H9 (cell line): ENCODE data around the gene BBX. TPM values are rescaled to one million over a fixed set of nuclear protein-coding genes. Genes with fewer than 3 reads are reported as not detected.

Experiments used
- DNase-seq: peaks from one replicate; pipeline ENCODE4 v3.0.0-alpha.2; 2017
- H2AFZ ChIP-seq: one replicate; pipeline ENCODE4 v1.6.1; 2013; ENCODE audit warnings: mild to moderate bottlenecking, low read length, control low read depth, moderate library complexity
- H2AK5ac ChIP-seq: 2 replicates; pipeline ENCODE4 v1.6.1; 2013; ENCODE audit warnings: low read length, control low read depth, mixed read lengths; ENCODE audit not compliant: insufficient read length
- H2BK120ac ChIP-seq: one replicate; pipeline ENCODE4 v1.6.1; 2013; ENCODE audit warnings: low read depth, mild to moderate bottlenecking, low read length, control low read depth, inconsistent platforms; ENCODE audit not compliant: poor library complexity, severe bottlenecking
- H2BK12ac ChIP-seq: 2 replicates; pipeline ENCODE4 v1.6.1; 2013; ENCODE audit warnings: low read length, control low read depth, mixed read lengths, low read depth; ENCODE audit not compliant: insufficient read length
- H2BK15ac ChIP-seq: 2 replicates; pipeline ENCODE4 v1.6.1; 2013; ENCODE audit warnings: low read depth, low read length, control low read depth
- H2BK20ac ChIP-seq: one replicate; pipeline ENCODE4 v1.6.1; 2013; ENCODE audit warnings: low read depth, mild to moderate bottlenecking, low read length, control low read depth, inconsistent platforms; ENCODE audit not compliant: poor library complexity, severe bottlenecking
- H2BK5ac ChIP-seq: 2 replicates; pipeline ENCODE4 v1.6.1; 2013; ENCODE audit warnings: low read length, control low read depth, mixed read lengths; ENCODE audit not compliant: insufficient read length
- H3K14ac ChIP-seq: 2 replicates; pipeline ENCODE4 v1.6.1; 2013; ENCODE audit warnings: low read length, control low read depth; ENCODE audit not compliant: insufficient read depth
- H3K18ac ChIP-seq: 2 replicates; pipeline ENCODE4 v1.6.1; 2013; ENCODE audit warnings: low read depth, mild to moderate bottlenecking, mixed read lengths, low read length, control low read depth; ENCODE audit not compliant: insufficient read length
- H3K23ac ChIP-seq: 2 replicates; pipeline ENCODE4 v1.6.1; 2013; ENCODE audit warnings: low read length, control low read depth, mixed read lengths, low read depth; ENCODE audit not compliant: insufficient read length
- H3K23me2 ChIP-seq: 2 replicates; pipeline ENCODE4 v1.6.1; 2013; ENCODE audit warnings: low read depth, mild to moderate bottlenecking, mixed read lengths, low read length, control low read depth; ENCODE audit not compliant: insufficient read length, poor library complexity, severe bottlenecking
- H3K27ac ChIP-seq: 2 replicates; pipeline ENCODE4 v1.5.1; 2013; ENCODE audit warnings: low read length, control low read depth, mixed read lengths, low read depth; ENCODE audit not compliant: insufficient read length
- H3K27me3 ChIP-seq: 2 replicates; pipeline ENCODE4 v1.6.1; 2013; ENCODE audit warnings: low read length, control low read depth, inconsistent platforms; ENCODE audit not compliant: insufficient read depth
- H3K4ac ChIP-seq: 2 replicates; pipeline ENCODE4 v1.6.1; 2013; ENCODE audit warnings: low read depth, mild to moderate bottlenecking, control low read depth, inconsistent platforms, low read length, moderate library complexity
- H3K4me1 ChIP-seq: 2 replicates; pipeline ENCODE4 v1.6.1; 2013; ENCODE audit warnings: low read length, control low read depth, inconsistent platforms; ENCODE audit not compliant: insufficient read depth
- H3K4me2 ChIP-seq: 2 replicates; pipeline ENCODE4 v1.6.1; 2013; ENCODE audit warnings: low read length, control low read depth, mixed read lengths; ENCODE audit not compliant: insufficient read length, insufficient read depth
- H3K56ac ChIP-seq: 2 replicates; pipeline ENCODE4 v1.6.1; 2013; ENCODE audit warnings: low read depth, mild to moderate bottlenecking, mixed read lengths, low read length, control low read depth; ENCODE audit not compliant: insufficient read length
- H3K79me1 ChIP-seq: 2 replicates; pipeline ENCODE4 v1.6.1; 2013; ENCODE audit warnings: low read depth, mild to moderate bottlenecking, moderate library complexity, low read length, control low read depth, inconsistent platforms; ENCODE audit not compliant: insufficient read depth, poor library complexity, severe bottlenecking
- H3K79me2 ChIP-seq: 2 replicates; pipeline ENCODE4 v1.6.1; 2013; ENCODE audit warnings: low read length, control low read depth, inconsistent platforms; ENCODE audit not compliant: insufficient read depth
- H3K9ac ChIP-seq: 2 replicates; pipeline ENCODE4 v1.6.1; 2013; ENCODE audit warnings: low read length, control low read depth, mixed read lengths; ENCODE audit not compliant: insufficient read length; ENCODE audit errors: extremely low read depth
- H3K9me3 ChIP-seq: one replicate; pipeline ENCODE4 v1.6.1; 2013; ENCODE audit warnings: low read depth, low read length, inconsistent platforms; ENCODE audit not compliant: control insufficient read depth
- H3T11ph ChIP-seq: one replicate; pipeline ENCODE4 v1.6.1; 2013; ENCODE audit warnings: mild to moderate bottlenecking, low read length, control low read depth, inconsistent platforms
- H4K20me1 ChIP-seq: one replicate; pipeline ENCODE4 v1.6.1; 2013; ENCODE audit not compliant: control insufficient read depth, insufficient read length, insufficient read depth
- H4K5ac ChIP-seq: 2 replicates; pipeline ENCODE4 v1.6.1; 2013; ENCODE audit warnings: low read depth, mild to moderate bottlenecking, mixed read lengths, low read length, control low read depth; ENCODE audit not compliant: insufficient read length
- H4K8ac ChIP-seq: replicated peaks from 2 replicates; pipeline ENCODE4 v1.6.1; 2013; ENCODE audit warnings: low read length, control low read depth, mixed read lengths, low read depth; ENCODE audit not compliant: insufficient read length
- H4K91ac ChIP-seq: 2 replicates; pipeline ENCODE4 v1.6.1; 2013; ENCODE audit warnings: low read depth, mild to moderate bottlenecking, moderate library complexity, mixed read lengths, low read length, control low read depth; ENCODE audit not compliant: insufficient read length
- H3K27ac Mint-ChIP-seq, 3 experiments: 2 replicates in 2 of 3; 3 replicates in 1 of 3; pipeline ENCODE4 v1.8.0; 2020 to 2021; ENCODE audit warnings: mixed read lengths in 3 of 3, mild to moderate bottlenecking in 1 of 3, moderate library complexity in 1 of 3
- H3K27me3 Mint-ChIP-seq: 2 replicates; pipeline ENCODE4 v1.8.0; 2021; ENCODE audit warnings: low read depth, mild to moderate bottlenecking, moderate library complexity, mixed read lengths
- H3K36me3 Mint-ChIP-seq, 3 experiments: 2 replicates in 2 of 3; 3 replicates in 1 of 3; pipeline ENCODE4 v1.8.0; 2020 to 2021; ENCODE audit warnings: low read depth in 3 of 3, mixed read lengths in 3 of 3; ENCODE audit not compliant: insufficient read depth in 1 of 3
- H3K4me1 Mint-ChIP-seq, 2 experiments: 2 replicates each; pipeline ENCODE4 v1.8.0; 2020; ENCODE audit warnings: mixed read lengths in 2 of 2
- H3K4me3 Mint-ChIP-seq, 2 experiments: 2 replicates in 1 of 2; 3 replicates in 1 of 2; pipeline ENCODE4 v1.8.0; 2020 to 2021; ENCODE audit warnings: mild to moderate bottlenecking in 2 of 2, mixed read lengths in 2 of 2, moderate library complexity in 1 of 2
- H3K9me3 Mint-ChIP-seq, 2 experiments: 2 replicates in 1 of 2; 3 replicates in 1 of 2; pipeline ENCODE4 v1.8.0; 2020; ENCODE audit warnings: mild to moderate bottlenecking in 2 of 2, mixed read lengths in 2 of 2, moderate library complexity in 1 of 2
- WGBS: extraction: QIAGEN DNeasy Blood & Tissue Kit; methylation state at CpG from one replicate; pipeline ENCODE4 v1.1.7; 2013; ENCODE audit warnings: missing lambda C conversion rate, low lambda C conversion rate, mixed read lengths; ENCODE audit not compliant: insufficient read length; ENCODE audit errors: extremely low coverage; 5-methylcytosine and 5-hydroxymethylcytosine counted together
- total RNA-seq: library from RNA; stranded (reverse); gene quantifications from 2 replicates; pipeline ENCODE4 v1.2.1, GENCODE V29; 2021
- TF ChIP-seq, protein P1 (sequence below): fragments of 200-600 bp; sonication (generic); conservative IDR thresholded peaks from 3 replicates; pipeline ENCODE4 v1.8.0; 2021; ENCODE audit warnings: antibody characterized with exemption, mild to moderate bottlenecking

The BBX gene
- total RNA-seq, 1 experiment from 2014 or later, result 34.8 TPM

DNA sequence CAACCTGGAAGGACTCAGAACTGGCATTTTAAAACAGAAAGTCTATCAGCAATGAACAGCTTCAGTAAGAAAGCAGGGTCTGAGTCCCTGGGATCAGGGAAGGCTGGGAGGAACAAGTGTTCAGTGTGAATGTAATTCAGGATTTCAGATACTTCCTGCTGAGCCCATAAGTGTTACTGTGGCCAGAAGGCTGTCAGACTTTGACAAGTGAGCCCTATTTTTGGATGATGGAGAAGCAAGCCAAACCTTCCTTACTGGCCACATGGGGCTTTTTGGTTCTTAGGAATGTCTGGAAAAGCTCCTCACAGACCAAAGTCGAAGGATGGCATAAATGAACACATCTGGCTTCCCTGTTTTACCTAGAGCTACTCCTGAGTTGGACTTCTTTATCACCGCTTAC, 157.2 kb downstream of the BBX start:
- no peak overlapping the region for H2BK5ac ChIP-seq
- no peak overlapping the region for H2BK120ac ChIP-seq
- no peak overlapping the region for H2BK12ac ChIP-seq
- H3K23me2 ChIP-seq, result no peaks in the 10 kb centered on the region
- no peaks in the 10 kb centered on the region for H4K20me1 ChIP-seq
- no peak overlapping the region for H3K4me2 ChIP-seq
- no peak overlapping the region for H4K8ac ChIP-seq
- no peak overlapping the region for H2BK20ac ChIP-seq
- H3K4me1 ChIP-seq, result peaks cover 4% of the 10 kb centered on the region; the same call in 1 of the 2 replicates
- Mint-ChIP-seq H3K27me3 (no peaks in the 10 kb centered on the region), H3K36me3 (peaks cover 0 to 8% (median 1%) of the 10 kb centered on the region in 3 experiments; a peak in 3 of 7 replicates), H3K4me3 (no peak overlapping the region), H3K27ac (no peak overlapping the region), H3K4me1 (peaks cover 16 to 22% of the 10 kb centered on the region in 2 experiments), H3K9me3 (no peaks in the 10 kb centered on the region)
- H3K14ac ChIP-seq, result no peak overlapping the region
- H4K5ac ChIP-seq, result no peak overlapping the region
- H3K4ac ChIP-seq, result no peak overlapping the region
- H3K79me2 ChIP-seq, result no peaks in the 10 kb centered on the region
- TF ChIP-seq, protein P1, sequence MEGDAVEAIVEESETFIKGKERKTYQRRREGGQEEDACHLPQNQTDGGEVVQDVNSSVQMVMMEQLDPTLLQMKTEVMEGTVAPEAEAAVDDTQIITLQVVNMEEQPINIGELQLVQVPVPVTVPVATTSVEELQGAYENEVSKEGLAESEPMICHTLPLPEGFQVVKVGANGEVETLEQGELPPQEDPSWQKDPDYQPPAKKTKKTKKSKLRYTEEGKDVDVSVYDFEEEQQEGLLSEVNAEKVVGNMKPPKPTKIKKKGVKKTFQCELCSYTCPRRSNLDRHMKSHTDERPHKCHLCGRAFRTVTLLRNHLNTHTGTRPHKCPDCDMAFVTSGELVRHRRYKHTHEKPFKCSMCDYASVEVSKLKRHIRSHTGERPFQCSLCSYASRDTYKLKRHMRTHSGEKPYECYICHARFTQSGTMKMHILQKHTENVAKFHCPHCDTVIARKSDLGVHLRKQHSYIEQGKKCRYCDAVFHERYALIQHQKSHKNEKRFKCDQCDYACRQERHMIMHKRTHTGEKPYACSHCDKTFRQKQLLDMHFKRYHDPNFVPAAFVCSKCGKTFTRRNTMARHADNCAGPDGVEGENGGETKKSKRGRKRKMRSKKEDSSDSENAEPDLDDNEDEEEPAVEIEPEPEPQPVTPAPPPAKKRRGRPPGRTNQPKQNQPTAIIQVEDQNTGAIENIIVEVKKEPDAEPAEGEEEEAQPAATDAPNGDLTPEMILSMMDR, result no peak
- H3K79me1 ChIP-seq, result no peaks in the 10 kb centered on the region
- H4K91ac ChIP-seq, result no peak overlapping the region
- H3T11ph ChIP-seq, result no peak overlapping the region
- H3K18ac ChIP-seq, result no peak overlapping the region
- H3K56ac ChIP-seq, result no peak overlapping the region
- WGBS, result no CpG with 5 or more reads among the region's 2 CpGs
- H2BK15ac ChIP-seq, result no peak overlapping the region
- no peaks in the 10 kb centered on the region for H3K9me3 ChIP-seq
- no peak overlapping the region for H3K23ac ChIP-seq
- H3K27ac ChIP-seq, result no peak overlapping the region
- H3K9ac ChIP-seq, result no peak overlapping the region
- no peaks in the 10 kb centered on the region for H3K27me3 ChIP-seq
- no peak for DNase-seq
- no peak overlapping the region for H2AK5ac ChIP-seq
- H2AFZ ChIP-seq, result no peak overlapping the region
